CD14-positive monocyte (primary cell): ENCODE measurements around the gene CDK16. TPM values are rescaled to one million over a fixed set of nuclear protein-coding genes. Genes with fewer than 3 reads are reported as not detected.

ENCODE experiments used
- DNase-seq, 3 donors: peaks; one replicate each; pipeline ENCODE4 v3.0.0-alpha.2; 2011 to 2022
- H2AFZ ChIP-seq: 2 replicates; pipeline ENCODE4 v1.6.0; 2012; ENCODE audit warnings: mild to moderate bottlenecking, low read depth, low read length, inconsistent platforms; ENCODE audit not compliant: insufficient read depth, poor library complexity, severe bottlenecking
- H3K27ac ChIP-seq, 2 donors: 1 replicate in 1 of 2; 2 replicates in 1 of 2; pipeline ENCODE4 v1.5.1; 2012 to 2013; ENCODE audit warnings: low read length in 2 of 2, control low read depth in 1 of 2, inconsistent platforms in 1 of 2, low read depth in 1 of 2, mild to moderate bottlenecking in 1 of 2
- H3K27me3 ChIP-seq, 2 donors: one replicate each; pipeline versions ENCODE4 v1.6.0 to v1.6.1; 2011 to 2013; ENCODE audit warnings: low read length in 2 of 2; ENCODE audit not compliant: control insufficient read depth in 2 of 2, insufficient read depth in 2 of 2
- H3K36me3 ChIP-seq, 2 donors: replicated peaks in 1 of 2; 1 replicate in 1 of 2; 2 replicates in 1 of 2; pipeline versions ENCODE4 v1.5.1 to v1.6.1; 2012 to 2013; ENCODE audit warnings: low read length in 2 of 2, control low read depth in 1 of 2, inconsistent platforms in 1 of 2, mild to moderate bottlenecking in 1 of 2; ENCODE audit not compliant: insufficient read depth in 2 of 2, control insufficient read depth in 1 of 2
- H3K4me1 ChIP-seq, 2 donors: 1 replicate in 1 of 2; 2 replicates in 1 of 2; pipeline versions ENCODE4 v1.5.1 to v1.6.1; 2012 to 2013; ENCODE audit warnings: low read length in 2 of 2, control low read depth in 1 of 2, inconsistent platforms in 1 of 2, mild to moderate bottlenecking in 1 of 2, moderate library complexity in 1 of 2; ENCODE audit not compliant: insufficient read depth in 2 of 2, control insufficient read depth in 1 of 2
- H3K4me2 ChIP-seq: replicated peaks from 2 replicates; pipeline ENCODE3; 2012; ENCODE audit warnings: low read length, moderate library complexity, mild to moderate bottlenecking; ENCODE audit not compliant: poor library complexity, severe bottlenecking; ENCODE audit errors: extremely low read depth
- H3K4me3 ChIP-seq, 3 experiments: fragments of 200-600 bp in 1 of 3; sonication (generic) in 1 of 3; replicated peaks in 1 of 3; 1 replicate in 2 of 3; 2 replicates in 1 of 3; pipeline ENCODE4 v1.5.1; 2011 to 2013; ENCODE audit warnings: low read length in 3 of 3, mild to moderate bottlenecking in 3 of 3, control low read depth in 2 of 3, low read depth in 2 of 3, inconsistent platforms in 1 of 3, moderate library complexity in 1 of 3
- H3K79me2 ChIP-seq: 2 replicates; pipeline ENCODE4 v1.6.0; 2012; ENCODE audit warnings: mild to moderate bottlenecking, control low read depth, inconsistent platforms, low read length, moderate library complexity; ENCODE audit not compliant: insufficient read depth
- H3K9ac ChIP-seq: 2 replicates; pipeline ENCODE4 v1.6.0; 2017; ENCODE audit warnings: low read length, mild to moderate bottlenecking; ENCODE audit not compliant: insufficient read depth, poor library complexity, severe bottlenecking
- H3K9me3 ChIP-seq, 2 donors: replicated peaks in 1 of 2; 1 replicate in 1 of 2; 2 replicates in 1 of 2; pipeline versions ENCODE4 v1.5.1 to v1.6.1; 2012 to 2013; ENCODE audit warnings: low read length in 2 of 2, control low read depth in 1 of 2; ENCODE audit not compliant: control insufficient read depth in 1 of 2, insufficient read depth in 1 of 2
- H4K20me1 ChIP-seq: 2 replicates; pipeline ENCODE4 v1.6.0; 2012; ENCODE audit warnings: mild to moderate bottlenecking, low read length, control low read depth, moderate library complexity; ENCODE audit not compliant: insufficient read depth
- H3K27ac Mint-ChIP-seq, 7 donors: one replicate each; pipeline ENCODE4 v1.8.0; 2020; ENCODE audit warnings: mild to moderate bottlenecking in 7 of 7, mixed read lengths in 7 of 7, moderate library complexity in 6 of 7, inconsistent platforms in 2 of 7
- H3K27me3 Mint-ChIP-seq, 3 donors: one replicate each; pipeline ENCODE4 v1.8.0; 2021 to 2022; ENCODE audit warnings: low read depth in 3 of 3, mild to moderate bottlenecking in 3 of 3, mixed read lengths in 3 of 3, moderate library complexity in 3 of 3, inconsistent platforms in 1 of 3
- H3K36me3 Mint-ChIP-seq, 2 donors: one replicate each; pipeline ENCODE4 v1.8.0; 2020; ENCODE audit warnings: mixed read lengths in 2 of 2, inconsistent platforms in 1 of 2, mild to moderate bottlenecking in 1 of 2
- H3K4me1 Mint-ChIP-seq: one replicate; pipeline ENCODE4 v1.8.0; 2020; ENCODE audit warnings: mild to moderate bottlenecking, mixed read lengths
- H3K4me3 Mint-ChIP-seq, 2 donors: one replicate each; pipeline ENCODE4 v1.8.0; 2020; ENCODE audit warnings: mild to moderate bottlenecking in 2 of 2, mixed read lengths in 2 of 2, moderate library complexity in 1 of 2
- H3K9me3 Mint-ChIP-seq, 7 donors: one replicate each; pipeline ENCODE4 v1.8.0; 2020 to 2022; ENCODE audit warnings: mixed read lengths in 7 of 7, mild to moderate bottlenecking in 6 of 7, moderate library complexity in 6 of 7, inconsistent platforms in 2 of 7
- WGBS: methylation state at CpG from one replicate; pipeline ENCODE4 v1.1.5; 2013; ENCODE audit warnings: missing lambda C conversion rate; ENCODE audit not compliant: insufficient coverage; 5-methylcytosine and 5-hydroxymethylcytosine counted together
- intact Hi-C, 2 donors: fragments of 100-400 bp; cut with micrococcal nuclease; formaldehyde crosslinking; loops; one replicate each; pipeline versions ENCODE4 v1.15.0 to v1.15.1; 2023
- polyA plus RNA-seq, 3 donors: library from polyadenylated mRNA; depleted of rRNA in 1 of 3; unstranded in 2 of 3; stranded (reverse) in 1 of 3; fragments of 300-500 nt in 2 of 3; fragments of >200 nt in 1 of 3; fragmentation: Illumina TruSeq in 2 of 3; gene quantifications; 1 replicate in 2 of 3; 2 replicates in 1 of 3; pipeline ENCODE4 v1.2.3, GENCODE V29; 2012 to 2021
- TF ChIP-seq, protein P1 (sequence below): fragments of 200-600 bp; IDR thresholded peaks from one replicate; pipeline ENCODE4 v1.8.0; 2022; ENCODE audit warnings: antibody characterized with exemption, mild to moderate bottlenecking

CDK16 gene
- polyA plus RNA-seq, 3 donors = 7.3 to 97.4 (median 14.1) TPM

DNA sequence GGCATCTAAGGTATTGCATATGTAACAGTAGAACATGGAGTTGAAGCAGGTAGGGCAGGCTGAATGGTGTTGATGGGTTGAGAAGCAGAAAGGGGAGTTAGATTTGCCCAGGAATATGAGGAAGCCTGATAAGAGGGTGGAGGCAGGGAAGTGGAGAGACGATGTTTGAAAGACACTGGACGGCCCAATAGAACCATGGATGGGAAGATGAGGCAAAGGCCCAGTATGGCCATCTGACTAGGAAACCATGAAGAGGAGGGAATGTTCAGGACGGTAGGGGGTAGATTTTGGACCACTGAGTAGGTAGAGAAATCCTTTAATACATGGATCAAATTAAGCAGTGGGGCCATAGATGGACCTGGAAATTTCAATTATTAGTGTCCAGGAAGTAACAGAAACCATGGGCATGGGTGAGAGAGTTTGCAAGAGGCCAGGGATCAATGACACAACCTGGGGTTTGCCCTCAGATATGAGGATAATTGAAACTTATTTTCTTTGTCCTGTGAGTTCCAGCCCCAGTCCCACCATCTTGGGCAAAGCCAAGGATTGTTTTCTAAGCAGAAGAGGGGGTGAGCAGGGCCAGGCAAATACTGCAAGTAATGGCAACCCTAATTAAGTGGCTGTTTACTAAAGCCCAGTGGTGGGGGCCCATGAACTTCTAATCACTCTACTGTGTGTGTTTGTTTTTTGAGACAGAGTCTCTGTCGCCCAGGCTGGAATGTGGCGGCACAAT lies 11.8 kb downstream of the CDK16 start:
- no peak overlapping the region for H3K4me3 Mint-ChIP-seq
- H3K4me3 ChIP-seq = no peak overlapping the region
- peaks cover 5% of the 10 kb centered on the region for H4K20me1 ChIP-seq
- H3K9me3 Mint-ChIP-seq = peaks cover 0 to 14% (median 3%) of the 10 kb centered on the region in 7 donors
- peaks cover 2% of the 10 kb centered on the region for H3K4me1 Mint-ChIP-seq
- H3K27me3 ChIP-seq = peaks cover 0 to 11% of the 10 kb centered on the region in 2 donors
- no peak overlapping the region for H3K9ac ChIP-seq
- no peaks in the 10 kb centered on the region for H3K9me3 ChIP-seq
- intact Hi-C loops = no loop called here
- no peak overlapping the region for H3K4me2 ChIP-seq
- H3K4me1 ChIP-seq = peaks cover 8 to 14% of the 10 kb centered on the region in 2 donors
- H3K27ac ChIP-seq = no peak overlapping the region
- H3K27me3 Mint-ChIP-seq = peaks cover 0 to 61% (median 0%) of the 10 kb centered on the region in 3 donors
- no peak for DNase-seq
- TF ChIP-seq, protein P1, sequence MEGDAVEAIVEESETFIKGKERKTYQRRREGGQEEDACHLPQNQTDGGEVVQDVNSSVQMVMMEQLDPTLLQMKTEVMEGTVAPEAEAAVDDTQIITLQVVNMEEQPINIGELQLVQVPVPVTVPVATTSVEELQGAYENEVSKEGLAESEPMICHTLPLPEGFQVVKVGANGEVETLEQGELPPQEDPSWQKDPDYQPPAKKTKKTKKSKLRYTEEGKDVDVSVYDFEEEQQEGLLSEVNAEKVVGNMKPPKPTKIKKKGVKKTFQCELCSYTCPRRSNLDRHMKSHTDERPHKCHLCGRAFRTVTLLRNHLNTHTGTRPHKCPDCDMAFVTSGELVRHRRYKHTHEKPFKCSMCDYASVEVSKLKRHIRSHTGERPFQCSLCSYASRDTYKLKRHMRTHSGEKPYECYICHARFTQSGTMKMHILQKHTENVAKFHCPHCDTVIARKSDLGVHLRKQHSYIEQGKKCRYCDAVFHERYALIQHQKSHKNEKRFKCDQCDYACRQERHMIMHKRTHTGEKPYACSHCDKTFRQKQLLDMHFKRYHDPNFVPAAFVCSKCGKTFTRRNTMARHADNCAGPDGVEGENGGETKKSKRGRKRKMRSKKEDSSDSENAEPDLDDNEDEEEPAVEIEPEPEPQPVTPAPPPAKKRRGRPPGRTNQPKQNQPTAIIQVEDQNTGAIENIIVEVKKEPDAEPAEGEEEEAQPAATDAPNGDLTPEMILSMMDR = no peak
- peaks cover 10% of the 10 kb centered on the region for H3K79me2 ChIP-seq
- H3K27ac Mint-ChIP-seq = peak overlapping the region in 5 of 7 donors; percentile 33 to 68 (median 46)
- H3K36me3 ChIP-seq = peaks cover 24 to 36% of the 10 kb centered on the region in 2 donors
- WGBS = 80% methylated on average over 1 of the region's 5 CpGs
- no peak overlapping the region for H2AFZ ChIP-seq
- H3K36me3 Mint-ChIP-seq = peaks cover 27 to 54% of the 10 kb centered on the region in 2 donors

DNA sequence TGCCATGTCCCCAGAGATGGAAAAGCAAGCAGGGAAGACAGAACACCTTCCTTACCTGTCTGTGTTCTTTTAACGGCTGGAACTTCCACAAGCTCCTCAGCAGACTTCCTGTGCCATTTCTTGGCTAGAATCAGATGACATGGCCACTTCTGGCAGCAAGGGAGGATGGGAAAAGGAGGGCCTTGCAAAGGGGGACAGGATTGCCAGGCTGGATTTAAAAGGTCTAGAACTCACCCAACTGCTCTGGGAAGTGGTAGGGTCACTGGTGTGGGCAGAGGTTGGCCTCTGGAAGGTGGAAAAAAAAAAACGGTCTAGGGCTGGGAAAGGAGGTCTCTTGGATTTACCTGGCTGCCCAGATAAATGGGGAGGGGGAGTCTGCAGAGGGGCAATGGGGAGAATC lies 12.7 kb downstream of the CDK16 start:
- Histone ChIP-seq H3K9ac (no peak overlapping the region), H2AFZ (no peak overlapping the region), H3K9me3 (no peaks in the 10 kb centered on the region), H3K4me2 (no peak overlapping the region), H3K36me3 (peaks cover 15 to 28% of the 10 kb centered on the region in 2 donors), H4K20me1 (peaks cover 5% of the 10 kb centered on the region), H3K27ac (no peak overlapping the region), H3K4me3 (no peak overlapping the region), H3K79me2 (peaks cover 10% of the 10 kb centered on the region), H3K27me3 (peaks cover 0 to 16% of the 10 kb centered on the region in 2 donors), H3K4me1 (peaks cover 8 to 14% of the 10 kb centered on the region in 2 donors)
- H3K36me3 Mint-ChIP-seq = peaks cover 20 to 46% of the 10 kb centered on the region in 2 donors
- peak overlapping the region in 1 of 2 donors; percentile 45 for H3K4me3 Mint-ChIP-seq
- peaks cover 4% of the 10 kb centered on the region for H3K4me1 Mint-ChIP-seq
- peak overlapping the region in 4 of 7 donors; percentile 26 to 99 (median 55) for H3K27ac Mint-ChIP-seq
- TF ChIP-seq, protein P1 = no peak
- DNase-seq = no peak
- H3K27me3 Mint-ChIP-seq = peaks cover 0 to 58% (median 0%) of the 10 kb centered on the region in 3 donors
- intact Hi-C loops = no loop called here
- H3K9me3 Mint-ChIP-seq = peaks cover 0 to 11% (median 0%) of the 10 kb centered on the region in 7 donors
- WGBS = no CpG with 5 or more reads among the region's 2 CpGs
